Psoas muscle (tissue), 8 donors: ENCODE measurements around the gene GPR89B. TPM values are rescaled to one million over a fixed set of nuclear protein-coding genes. Genes with fewer than 3 reads are reported as not detected.
"Not testable (repeated sequence)": the region's sequence is repeated elsewhere in the genome, so short reads cannot be mapped to it uniquely, and the experiment has no call there.

Source experiments
- ATAC-seq, 4 donors: fragments of 200-7000 bp; cut with Tn5 transposase; one replicate each; pipeline ENCODE4 v1.9.1; 2020; ENCODE audit warnings: moderate library complexity in 3 of 4, mild to moderate bottlenecking in 2 of 4
- DNase-seq, 2 donors: peaks; one replicate each; pipeline ENCODE4 v3.0.0-alpha.2; 2020
- H3K27ac ChIP-seq: fragments of 200-600 bp; one replicate; pipeline ENCODE4 v1.8.0; 2022
- H3K27me3 ChIP-seq, 3 donors: fragments of 200-600 bp in 1 of 3; one replicate each; pipeline versions ENCODE4 v1.6.1 to v1.8.0; 2013 to 2022; ENCODE audit warnings: low read length in 2 of 3, mild to moderate bottlenecking in 2 of 3, moderate library complexity in 1 of 3; ENCODE audit not compliant: insufficient read depth in 3 of 3
- H3K36me3 ChIP-seq, 2 donors: fragments of 200-600 bp in 1 of 2; one replicate each; pipeline versions ENCODE4 v1.6.1 to v1.8.0; 2013 to 2022; ENCODE audit warnings: low read depth in 1 of 2, mild to moderate bottlenecking in 1 of 2, moderate library complexity in 1 of 2; ENCODE audit not compliant: insufficient read depth in 1 of 2
- H3K4me1 ChIP-seq: fragments of 200-600 bp; one replicate; pipeline ENCODE4 v1.8.0; 2022
- H3K4me3 ChIP-seq: fragments of 200-600 bp; one replicate; pipeline ENCODE4 v1.8.0; 2022; ENCODE audit warnings: mild to moderate bottlenecking
- H3K9me3 ChIP-seq: fragments of 200-600 bp; one replicate; pipeline ENCODE4 v1.8.0; 2022
- WGBS, 3 donors: extraction: QIAGEN DNeasy Blood & Tissue Kit; methylation state at CpG; one replicate each; pipeline versions ENCODE4 v1.1.6 to v1.1.7; 2013; 5-methylcytosine and 5-hydroxymethylcytosine counted together
- intact Hi-C, 2 donors: fragments of 100-400 bp; cut with DNase I; formaldehyde crosslinking; loops; one replicate each; pipeline versions ENCODE4 v1.11.0 to v1.14.2; 2022
- polyA plus RNA-seq, 3 donors: library from polyadenylated mRNA; stranded (reverse); fragments of 200-250 nt; gene quantifications; one replicate each; pipeline ENCODE4 v1.2.3, GENCODE V29; 2013
- total RNA-seq, 4 donors: library from RNA; stranded (reverse); fragmentation: NEBNext Ultra II Directional in 2 of 4; extraction: Animal tissue kit (Norgen Biotek cat#: 25700) in 2 of 4; gene quantifications; one replicate each; pipeline versions ENCODE4 v1.2.1 to v1.2.4, GENCODE V29; 2021 to 2023
- TF ChIP-seq, protein P1 (sequence below): fragments of 200-600 bp; IDR thresholded peaks from one replicate; pipeline ENCODE4 v1.8.0; 2022; ENCODE audit warnings: antibody characterized with exemption
- donor health status: healthy with polysubstance abuse.
- donor health status: DM: no; HTN: no; CAD: no; lungs with moderate emphysema.
- donor health status: Bipolar disorder and iron deficiency.
- donor health status: healthy.
- donor health status: DM: yes; HTN: yes; CAD: no.
- donor health status: DM: no; HTN: no; CAD: no.
- donor health status: DM: no; HTN: no; CAD: no.
- donor health status: DM: yes; HTN: yes; CAD: no.

Gene GPR89B
- total and polyA plus RNA-seq, 7 donors, result 4.0 to 8.7 (median 7.5) TPM

DNA sequence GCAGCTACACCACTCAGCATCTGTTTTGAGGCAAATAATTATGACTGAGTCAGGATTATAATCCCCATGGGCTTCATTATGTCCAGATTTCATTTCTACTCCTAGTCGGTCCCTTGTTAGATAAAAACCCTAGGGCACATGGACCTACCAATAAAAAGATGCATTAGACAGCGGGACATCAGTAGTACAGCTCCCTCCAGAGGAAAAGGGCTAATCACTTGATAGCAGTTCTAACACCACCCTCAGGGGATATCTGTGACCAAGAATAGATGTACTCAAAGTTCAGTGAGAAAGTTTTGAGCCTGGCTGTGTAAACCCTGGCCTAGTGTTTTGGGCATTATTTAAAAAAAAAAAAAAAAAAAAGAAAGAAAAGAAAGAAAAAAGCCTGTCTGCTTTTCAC, 15.7 kb upstream of the GPR89B start:
- no peak overlapping the region for H3K4me3 ChIP-seq
- TF ChIP-seq, protein P1, sequence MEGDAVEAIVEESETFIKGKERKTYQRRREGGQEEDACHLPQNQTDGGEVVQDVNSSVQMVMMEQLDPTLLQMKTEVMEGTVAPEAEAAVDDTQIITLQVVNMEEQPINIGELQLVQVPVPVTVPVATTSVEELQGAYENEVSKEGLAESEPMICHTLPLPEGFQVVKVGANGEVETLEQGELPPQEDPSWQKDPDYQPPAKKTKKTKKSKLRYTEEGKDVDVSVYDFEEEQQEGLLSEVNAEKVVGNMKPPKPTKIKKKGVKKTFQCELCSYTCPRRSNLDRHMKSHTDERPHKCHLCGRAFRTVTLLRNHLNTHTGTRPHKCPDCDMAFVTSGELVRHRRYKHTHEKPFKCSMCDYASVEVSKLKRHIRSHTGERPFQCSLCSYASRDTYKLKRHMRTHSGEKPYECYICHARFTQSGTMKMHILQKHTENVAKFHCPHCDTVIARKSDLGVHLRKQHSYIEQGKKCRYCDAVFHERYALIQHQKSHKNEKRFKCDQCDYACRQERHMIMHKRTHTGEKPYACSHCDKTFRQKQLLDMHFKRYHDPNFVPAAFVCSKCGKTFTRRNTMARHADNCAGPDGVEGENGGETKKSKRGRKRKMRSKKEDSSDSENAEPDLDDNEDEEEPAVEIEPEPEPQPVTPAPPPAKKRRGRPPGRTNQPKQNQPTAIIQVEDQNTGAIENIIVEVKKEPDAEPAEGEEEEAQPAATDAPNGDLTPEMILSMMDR, result no peak
- WGBS, 3 donors, result 67 to 72% (median 69%) methylated on average over 2 of the region's 2 CpGs

DNA sequence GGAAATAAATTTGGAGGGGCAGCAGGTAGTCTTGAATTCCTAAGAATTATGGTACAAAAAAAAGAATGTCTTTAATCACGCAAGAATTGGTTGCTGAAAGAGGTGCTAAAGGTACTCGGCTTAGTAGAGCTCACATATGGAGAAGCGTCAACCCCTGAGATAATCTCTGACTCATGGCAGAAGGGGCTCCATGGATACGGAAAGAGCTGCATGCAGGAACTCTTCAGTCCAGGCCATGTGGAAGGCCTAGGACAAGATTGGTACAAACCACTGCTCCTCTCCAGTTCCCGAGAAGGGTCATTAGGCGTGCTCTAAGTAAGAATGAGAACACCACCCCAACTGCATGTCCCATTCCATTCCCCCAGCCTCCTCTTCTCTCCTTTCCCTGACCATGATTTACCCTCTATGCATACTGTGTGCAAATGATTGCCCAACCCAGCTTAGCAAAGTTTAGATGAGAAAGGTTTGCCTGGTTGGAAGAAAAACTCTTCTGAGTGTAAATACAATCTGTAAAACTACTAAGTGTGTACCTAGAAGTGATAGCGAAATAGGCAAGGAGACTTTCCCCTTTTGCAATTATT, 14.8 kb upstream of the GPR89B start:
- ATAC-seq (no peak), DNase-seq (no peak)
- TF ChIP-seq, protein P1, result no peak
- Histone ChIP-seq H3K27me3 (no peaks in the 10 kb centered on the region), H3K4me1 (no peaks in the 10 kb centered on the region), H3K36me3 (no peaks in the 10 kb centered on the region), H3K4me3 (no peak overlapping the region), H3K27ac (no peak overlapping the region), H3K9me3 (no peaks in the 10 kb centered on the region)
- 89 to 92% (median 92%) methylated on average over 7 of the region's 7 CpGs for WGBS, 3 donors
- intact Hi-C loops, result no loop called here

More for the DNA sequence above, 15.7 kb upstream of the GPR89B start:
- intact Hi-C loops, result no loop called here
- ATAC-seq, result no peak
- no peak overlapping the region for H3K27ac ChIP-seq
- H3K9me3 ChIP-seq, result no peaks in the 10 kb centered on the region
- no peak for DNase-seq
- H3K4me1 ChIP-seq, result no peaks in the 10 kb centered on the region
- no peaks in the 10 kb centered on the region for H3K27me3 ChIP-seq
- H3K36me3 ChIP-seq, result no peaks in the 10 kb centered on the region

GRCh38 chr1:147919896-147920295, 8.3 kb upstream of the GPR89B start:
- no peaks in the 10 kb centered on the region for H3K4me1 ChIP-seq
- no peaks in the 10 kb centered on the region for H3K27me3 ChIP-seq
- H3K4me3 ChIP-seq, result no peak overlapping the region
- no peaks in the 10 kb centered on the region for H3K36me3 ChIP-seq
- no peak overlapping the region for H3K27ac ChIP-seq
- intact Hi-C loops, result no loop called here
- 59 to 67% (median 65%) methylated on average over 6 of the region's 6 CpGs for whole genome bisulfite sequencing, 3 donors
- no peaks in the 10 kb centered on the region for H3K9me3 ChIP-seq
- DNase-seq, result no peak
- peak in 3 of 4 donors; percentile 48 to 64 (median 49) for ATAC-seq
- TF ChIP-seq, protein P1, result no peak

DNA sequence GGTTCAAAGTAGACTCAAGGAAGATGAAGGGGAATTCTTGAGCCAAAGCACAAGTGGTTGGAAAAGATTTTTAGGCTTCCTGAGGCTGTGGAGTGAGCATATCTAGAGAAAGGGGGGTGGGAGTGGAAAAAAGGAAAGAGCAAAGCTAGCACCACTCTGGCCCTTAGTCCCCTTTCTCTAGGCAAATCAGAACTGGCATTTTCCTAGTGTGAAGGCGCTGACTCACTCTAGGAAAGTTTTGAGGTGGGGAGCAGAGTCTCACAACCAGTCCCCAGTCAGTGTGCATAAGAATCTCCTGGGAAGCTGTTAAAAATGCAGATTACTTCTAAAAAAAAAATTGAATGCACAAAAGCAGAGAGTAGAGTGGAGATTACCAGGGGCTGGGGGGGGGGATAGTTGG, 3.4 kb upstream of the GPR89B start:
- intact Hi-C loops, result no loop called here
- H3K4me1 ChIP-seq, result peaks cover 6% of the 10 kb centered on the region
- ATAC-seq (no peak), DNase-seq (no peak)
- TF ChIP-seq, protein P1, result no peak
- no peaks in the 10 kb centered on the region for H3K36me3 ChIP-seq
- no peaks in the 10 kb centered on the region for H3K27me3 ChIP-seq
- no peak overlapping the region for H3K4me3 ChIP-seq
- no peak overlapping the region for H3K27ac ChIP-seq
- no peaks in the 10 kb centered on the region for H3K9me3 ChIP-seq
- 82 to 92% (median 91%) methylated on average over 1 of the region's 1 CpG for WGBS, 3 donors

DNA sequence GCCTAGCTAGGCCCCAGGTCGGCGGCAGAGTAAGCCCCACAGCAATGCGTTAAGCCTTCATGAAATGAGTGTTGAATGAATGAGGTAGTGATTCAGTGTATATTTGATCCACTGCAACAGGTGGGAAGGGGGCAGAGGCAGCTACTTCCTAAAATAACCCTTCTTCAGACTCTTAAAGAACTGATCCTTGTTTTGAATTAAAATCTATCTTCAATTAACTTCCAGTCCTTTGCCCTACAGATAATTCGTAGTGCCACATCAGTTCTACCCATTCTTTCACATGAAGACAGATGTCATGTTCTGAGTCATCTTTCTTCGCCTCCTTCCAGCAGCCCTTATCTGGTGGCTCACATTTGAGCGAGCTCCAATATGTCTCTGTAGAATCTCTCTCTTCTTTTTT, 1.0 kb upstream of the GPR89B start:
- H3K36me3 ChIP-seq, DNase-seq, H3K4me3 ChIP-seq, intact Hi-C loops, H3K9me3 ChIP-seq, H3K27me3 ChIP-seq, H3K27ac ChIP-seq: not testable (repeated sequence)
- ATAC-seq, result peak in 1 of 4 donors; percentile 21
- WGBS, 3 donors, result 91 to 92% (median 91%) methylated on average over 1 to 3 of the region's 6 CpGs
- H3K4me1 ChIP-seq, result peaks cover 10% of the 10 kb centered on the region

DNA sequence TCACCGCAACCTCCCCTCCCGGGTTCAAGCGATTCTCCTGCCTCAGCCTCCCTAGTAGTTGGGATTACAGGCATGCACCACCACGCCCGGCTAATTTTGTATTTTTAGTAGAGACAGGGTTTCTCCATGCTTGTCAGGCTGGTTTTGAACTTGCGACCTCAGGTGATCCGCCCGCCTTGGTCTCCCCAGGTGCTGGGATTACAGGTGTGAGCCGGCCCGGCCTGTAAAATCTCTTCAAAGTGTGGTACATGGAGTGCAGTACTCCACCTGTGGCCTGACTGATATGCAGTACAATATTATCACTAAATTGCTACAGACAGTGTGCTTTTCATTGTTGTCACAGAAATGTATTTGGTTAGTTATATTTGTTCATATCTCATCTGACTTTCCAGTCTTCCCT, 531 bp upstream of the GPR89B start:
- H3K4me3 ChIP-seq, H3K27me3 ChIP-seq, DNase-seq, intact Hi-C loops, H3K27ac ChIP-seq, H3K9me3 ChIP-seq, H3K36me3 ChIP-seq: not testable (repeated sequence)
- H3K4me1 ChIP-seq, result peaks cover 10% of the 10 kb centered on the region
- WGBS, 3 donors, result 82 to 100% (median 96%) methylated on average over 2 to 5 of the region's 10 CpGs
- peak in 1 of 4 donors; percentile 2 for ATAC-seq

- peaks cover 10% of the 10 kb centered on the region for H3K4me1 ChIP-seq
- DNase-seq, H3K27ac ChIP-seq, ATAC-seq, H3K9me3 ChIP-seq, H3K27me3 ChIP-seq, H3K4me3 ChIP-seq, intact Hi-C loops, H3K36me3 ChIP-seq: not testable (repeated sequence)
- 95 to 100% (median 96%) methylated on average over 2 of the region's 2 CpGs for WGBS, 3 donors
These were observed 2.9 kb downstream of the GPR89B start for GRCh38 chr1:147931137-147931536.

DNA sequence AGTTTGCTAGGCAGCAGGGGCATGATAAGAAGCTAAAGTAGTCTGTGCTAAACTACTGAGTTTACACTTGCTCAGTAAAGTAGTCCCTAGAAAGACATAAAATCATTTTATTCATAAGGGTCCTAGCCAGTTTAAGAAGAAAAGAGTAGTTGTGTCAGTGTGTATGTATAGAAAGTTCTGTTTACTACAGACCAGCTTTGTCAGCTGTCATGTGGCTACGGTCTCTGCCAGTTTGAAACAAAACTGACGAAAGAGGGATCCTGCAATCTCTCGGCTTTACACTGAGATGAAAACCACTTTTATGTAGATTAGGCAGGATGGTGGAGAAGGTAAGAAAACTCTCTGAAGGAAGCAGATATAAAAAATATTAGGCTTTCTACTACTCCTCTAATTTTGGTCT, 7.1 kb downstream of the GPR89B start:
- H3K36me3 ChIP-seq, result peaks cover 0 to 15% of the 10 kb centered on the region in 2 donors
- H3K4me3 ChIP-seq, H3K4me1 ChIP-seq, intact Hi-C loops, H3K27me3 ChIP-seq, H3K27ac ChIP-seq, H3K9me3 ChIP-seq, ATAC-seq, DNase-seq: not testable (repeated sequence)
- WGBS, 3 donors, result 91 to 98% (median 96%) methylated on average over 3 of the region's 3 CpGs
